Stimulated activated CD8-positive, alpha-beta memory T cell treated with anti-CD3 and anti-CD28 coated beads, Interleukin-12 subunit alpha, Interleukin-12 subunit beta, amount 100 ng/mL, for 4 hours (primary cell): ENCODE measurements around the gene CHRNA3.
A peak's percentile ranks its signal among the peaks of the same experiment; 100 is the strongest.
"Not testable (repeated sequence)": the region's sequence is repeated elsewhere in the genome, so short reads cannot be mapped to it uniquely, and the experiment has no call there.

Source experiments
- DNase-seq: peaks from one replicate; pipeline ENCODE4 v3.0.0-alpha.2; 2020; ENCODE audit warnings: low read depth

CHRNA3 gene

DNA sequence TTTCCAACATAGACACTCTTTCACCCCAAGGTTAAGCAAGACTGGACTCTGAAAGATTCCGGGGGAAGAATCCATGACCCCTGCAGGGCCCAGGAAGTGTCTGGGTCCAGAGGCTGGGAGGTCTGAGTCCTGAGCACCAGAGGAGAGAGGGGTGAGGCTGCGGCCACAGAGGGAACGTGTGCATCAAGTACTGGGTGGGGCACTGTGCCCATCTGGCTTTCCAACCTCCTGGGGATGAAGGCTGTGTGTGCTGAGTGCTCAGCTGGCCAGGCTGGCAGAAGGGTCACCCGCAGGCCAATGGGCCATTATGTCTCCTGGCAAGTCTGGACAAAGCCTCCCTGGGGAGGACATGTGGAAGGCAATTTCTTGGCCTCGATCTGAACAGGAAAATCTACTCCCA, 3.3 kb downstream of the CHRNA3 start:
- DNase-seq = no peak

DNA sequence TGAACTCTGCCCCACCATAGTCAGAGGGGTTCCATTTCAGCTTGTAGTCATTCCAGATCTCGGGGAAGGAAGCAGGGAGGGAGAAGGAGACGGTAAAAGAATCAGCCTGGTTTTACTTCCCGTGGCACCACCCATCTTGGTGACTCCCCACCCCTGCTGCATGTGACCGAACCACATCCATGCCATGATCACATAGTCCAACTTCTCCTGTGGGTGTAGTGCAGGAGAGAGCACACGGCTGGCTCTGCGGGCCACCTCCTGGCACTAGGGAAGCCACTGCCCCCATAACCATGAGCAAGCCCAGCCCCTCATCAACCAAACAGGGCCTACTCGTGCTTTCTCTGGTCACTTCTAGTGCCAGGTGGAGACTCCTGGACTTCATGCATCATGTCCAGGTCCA, 3.7 kb downstream of the CHRNA3 start:
- no peak for DNase-seq

DNA sequence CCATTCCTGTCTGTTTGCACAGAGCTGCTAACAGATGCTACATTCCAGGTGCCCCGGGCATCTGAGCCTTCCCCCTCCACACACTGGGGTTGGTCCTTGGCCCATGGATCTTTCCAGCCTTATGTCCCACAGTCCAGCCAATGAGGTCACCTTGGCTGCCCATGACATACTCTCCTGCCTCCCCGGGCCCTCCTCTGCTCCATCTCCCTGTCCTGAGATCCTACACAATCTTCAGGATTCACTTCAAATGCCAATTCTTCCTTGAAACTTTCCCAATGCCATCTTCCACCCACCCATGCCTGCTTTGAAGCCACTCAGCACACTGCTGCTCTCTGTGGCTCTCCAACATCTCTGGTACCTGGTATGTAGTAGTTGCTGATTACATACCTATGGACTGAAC, 4.3 kb downstream of the CHRNA3 start:
- DNase-seq = no peak

DNA sequence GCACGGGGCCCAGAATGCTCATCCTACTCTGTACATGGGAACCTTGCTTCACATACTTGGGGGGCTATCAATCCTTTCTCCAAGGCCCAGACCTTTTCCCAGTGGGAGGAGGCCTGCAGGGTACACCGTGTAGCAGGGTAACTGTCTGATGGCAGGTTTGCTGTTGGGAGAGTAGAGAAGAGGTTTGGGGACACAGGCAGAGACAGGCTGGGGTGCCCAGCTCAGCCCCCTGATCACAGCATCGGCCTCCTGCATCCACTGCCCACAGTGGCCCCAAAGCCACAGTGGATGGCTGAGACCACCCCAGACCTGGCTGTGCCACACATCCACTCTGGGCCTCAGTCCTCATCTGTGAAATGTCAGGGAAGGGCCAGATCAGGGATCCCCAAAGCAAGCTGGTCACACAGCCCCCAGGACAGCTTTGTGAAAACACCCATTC, 5.6 kb downstream of the CHRNA3 start:
- DNase-seq = no peak

DNA sequence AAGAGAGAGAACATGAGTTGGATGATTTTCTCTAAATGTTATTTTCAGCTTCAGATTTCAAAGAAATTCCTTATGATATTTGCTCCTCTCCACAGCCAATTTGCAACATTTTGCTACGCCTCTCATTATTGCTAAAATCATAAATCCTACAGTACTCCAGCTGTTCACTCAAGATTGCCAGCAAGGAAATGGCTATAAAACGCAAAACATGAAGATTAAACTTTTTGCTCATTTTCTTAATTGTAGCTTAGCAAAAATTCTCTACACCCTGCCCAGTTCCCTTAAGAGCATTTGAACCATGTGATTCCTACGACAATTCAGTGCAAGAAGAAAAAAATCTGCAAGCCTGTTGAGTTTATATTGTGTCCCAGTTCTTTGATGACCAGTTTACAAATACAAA, 6.8 kb downstream of the CHRNA3 start:
- DNase-seq = no peak

DNA sequence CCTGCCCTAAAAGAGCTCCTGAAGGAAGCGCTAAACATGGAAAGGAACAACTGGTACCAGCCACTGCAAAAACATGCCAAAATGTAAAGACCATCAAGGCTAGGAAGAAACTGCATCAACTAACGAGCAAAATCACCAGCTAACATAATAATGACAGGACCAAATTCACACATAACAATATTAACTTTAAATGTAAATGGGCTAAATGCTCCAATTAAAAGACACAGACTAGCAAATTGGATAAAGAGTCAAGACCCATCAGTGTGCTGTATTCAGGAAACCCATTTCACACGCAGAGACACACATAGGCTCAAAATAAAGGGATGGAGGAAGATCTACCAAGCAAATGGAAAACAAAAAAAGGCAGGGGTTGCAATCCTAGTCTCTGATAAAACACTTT, 11.2 kb downstream of the CHRNA3 start:
- DNase-seq = not testable (repeated sequence)

DNA sequence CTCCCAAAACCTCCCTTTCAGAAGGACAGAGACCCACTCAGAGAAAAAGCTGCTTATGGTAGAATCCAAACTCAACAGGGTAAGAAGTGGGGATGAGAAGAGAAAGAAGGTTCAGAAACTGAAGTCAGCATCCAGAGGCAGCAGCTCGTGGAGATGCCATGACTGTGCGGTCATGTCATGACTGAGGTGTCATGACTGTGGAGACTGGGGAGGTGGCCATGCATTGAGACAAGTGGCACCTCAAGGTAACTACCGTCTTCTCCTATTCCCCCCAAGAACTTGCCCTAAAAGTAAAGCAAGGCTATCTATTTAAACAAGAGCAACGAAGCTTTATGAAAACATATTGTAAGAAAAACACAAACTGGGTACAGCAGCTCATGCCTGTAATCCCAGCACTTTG, 15.1 kb downstream of the CHRNA3 start:
- DNase-seq = no peak

DNA sequence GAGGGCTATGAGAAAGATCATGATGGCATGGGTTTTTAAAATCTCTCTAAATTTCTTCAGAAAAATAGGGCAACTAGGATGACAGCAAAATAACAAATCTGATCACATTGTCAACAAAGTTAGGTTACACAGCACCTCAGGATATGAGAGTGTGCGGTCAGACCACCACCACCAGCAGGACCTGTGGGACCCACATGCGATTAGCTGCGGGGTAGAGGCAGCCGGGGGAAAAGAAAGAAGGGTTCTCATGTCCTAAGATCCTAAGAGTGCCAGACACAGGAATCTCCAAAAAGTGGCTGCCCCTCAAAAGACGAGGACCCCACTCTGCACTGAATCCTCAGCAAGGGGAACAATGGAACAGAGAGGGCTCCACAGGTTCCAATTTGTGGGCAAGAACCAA, 15.6 kb downstream of the CHRNA3 start:
- no peak for DNase-seq

DNA sequence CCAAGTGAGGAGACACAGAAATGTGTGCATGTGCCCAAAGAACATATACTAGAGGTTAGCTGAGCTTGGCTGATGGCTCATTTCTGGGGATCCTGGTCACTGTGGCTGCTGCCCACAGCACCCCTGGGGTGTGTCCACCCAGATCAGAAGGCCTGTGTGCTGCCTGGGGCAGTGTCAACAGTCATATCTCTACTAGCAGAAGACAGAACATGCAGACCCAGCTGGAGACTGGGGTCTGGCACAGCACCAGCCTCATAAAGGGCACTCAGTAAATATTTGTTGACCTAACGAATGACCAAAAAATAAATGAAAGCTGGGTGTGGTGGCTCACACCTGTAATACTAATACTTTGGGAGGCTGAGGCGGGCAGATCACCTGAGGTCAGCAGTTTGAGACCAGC, 16.4 kb downstream of the CHRNA3 start:
- no peak for DNase-seq

DNA sequence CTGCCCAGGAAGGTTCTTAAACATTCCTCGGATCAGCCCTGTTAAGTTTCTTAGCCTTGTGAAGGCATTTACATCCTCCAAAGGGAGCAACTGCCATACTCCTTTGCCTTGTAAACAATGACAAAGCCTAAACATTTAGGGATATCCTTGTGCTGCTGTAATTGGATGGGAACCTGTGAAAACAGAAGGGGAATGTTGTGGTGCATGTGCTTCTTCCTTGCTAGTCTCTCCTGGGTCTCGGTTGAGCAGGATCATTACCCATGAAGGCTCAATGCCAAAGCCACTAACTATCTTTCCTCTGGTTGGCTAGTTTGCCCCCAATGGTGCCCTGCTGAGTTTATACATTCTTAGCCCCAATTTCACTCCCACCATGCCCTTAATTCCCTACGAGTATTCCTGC, 17.3 kb downstream of the CHRNA3 start:
- DNase-seq = no peak

DNA sequence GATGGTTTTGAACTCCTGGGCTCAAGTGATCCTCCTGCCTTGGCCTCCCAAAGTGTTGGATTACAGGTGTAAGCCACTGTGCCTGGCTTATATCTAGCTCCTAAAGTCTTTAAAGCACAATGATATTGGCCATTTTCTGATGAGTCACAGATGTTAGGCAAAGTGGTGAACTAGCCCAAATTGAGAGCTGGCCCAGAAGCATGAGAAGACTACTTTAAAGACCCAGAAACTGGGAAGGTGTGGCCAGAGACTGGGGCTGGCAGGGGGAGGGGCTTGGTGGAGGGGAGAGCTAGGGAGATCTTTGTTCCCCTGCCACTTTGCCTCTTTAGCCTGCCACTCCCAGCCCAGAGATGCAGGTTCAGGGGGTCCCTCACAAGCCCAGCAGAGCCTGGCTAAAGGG, 21.6 kb downstream of the CHRNA3 start:
- DNase-seq = no peak

DNA sequence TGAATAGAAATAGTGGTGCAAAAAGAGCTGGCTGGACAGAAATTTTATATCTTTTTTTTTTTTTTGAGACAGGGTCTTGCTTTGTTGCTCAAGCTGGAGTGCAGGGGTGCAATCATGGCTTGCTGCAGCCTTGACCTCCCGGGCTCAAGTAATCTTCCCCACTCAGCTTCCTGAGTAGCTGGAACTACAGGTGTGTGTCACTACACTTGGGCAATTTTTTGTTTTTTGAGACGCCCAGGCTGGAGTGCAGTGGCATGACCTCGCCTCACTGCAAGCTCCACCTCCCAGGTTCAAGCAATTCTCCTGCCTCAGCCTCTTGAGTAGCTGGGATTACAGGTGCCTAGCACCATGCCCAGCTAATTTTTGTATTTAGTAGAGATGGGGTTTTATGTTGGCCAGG, 22.4 kb downstream of the CHRNA3 start:
- no peak for DNase-seq

DNA sequence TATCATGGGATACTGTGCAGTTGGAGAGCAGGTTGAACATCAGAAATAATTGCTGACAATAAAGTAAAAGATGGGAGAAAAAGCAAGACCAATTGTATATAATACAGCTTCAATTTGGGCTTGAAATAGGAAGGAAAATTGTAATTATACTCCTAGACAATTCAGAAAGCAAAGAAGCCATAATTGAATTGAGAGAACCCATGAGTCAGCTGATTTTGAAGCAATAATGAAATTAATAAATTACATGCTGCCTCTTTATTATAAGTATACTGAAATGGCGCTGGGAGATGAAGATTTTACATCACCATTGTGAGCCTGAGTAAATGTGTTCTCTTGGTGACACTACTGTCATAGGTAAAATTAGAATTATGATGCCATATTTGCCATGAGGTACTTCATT, 23.2 kb downstream of the CHRNA3 start:
- DNase-seq = no peak

DNA sequence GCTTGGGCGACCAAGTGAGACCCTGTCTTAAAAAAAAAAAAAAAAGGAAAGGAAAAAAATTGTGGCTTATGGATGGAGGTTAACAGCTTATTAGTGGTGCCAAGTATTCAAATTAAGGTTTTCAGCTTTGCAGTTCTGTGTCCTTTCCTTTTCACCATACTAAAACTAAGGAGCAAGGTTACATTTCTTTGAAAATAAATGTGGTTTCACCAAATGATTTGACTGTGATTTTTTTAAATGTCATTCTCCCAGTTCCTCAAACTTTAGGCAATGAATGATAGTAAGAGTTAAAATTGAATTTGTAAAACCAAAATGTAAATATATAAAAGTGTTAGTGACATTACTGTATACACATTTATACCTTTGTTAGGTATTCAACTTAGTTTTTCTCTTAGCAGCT, 45.9 kb downstream of the CHRNA3 start:
- no peak for DNase-seq

DNA sequence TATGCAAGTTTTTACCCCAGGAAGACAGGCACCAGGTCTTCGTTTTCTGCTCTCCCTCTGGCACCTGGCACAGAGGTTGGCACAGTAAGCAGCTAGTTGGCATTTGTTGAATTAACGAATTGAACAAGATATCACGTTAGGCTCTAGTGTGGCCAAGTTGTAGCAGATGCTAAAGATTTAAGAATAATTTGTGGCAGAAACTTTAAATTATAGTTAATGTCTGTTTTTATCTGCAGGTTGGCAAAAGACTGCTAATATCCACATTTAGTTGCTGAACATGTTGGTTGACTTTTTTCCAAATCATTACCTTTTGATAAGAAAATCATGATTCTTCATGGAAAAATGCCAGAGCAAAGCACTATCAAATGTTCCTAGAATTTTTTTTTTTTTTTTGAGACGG, 47.4 kb downstream of the CHRNA3 start:
- DNase-seq = no peak

DNA sequence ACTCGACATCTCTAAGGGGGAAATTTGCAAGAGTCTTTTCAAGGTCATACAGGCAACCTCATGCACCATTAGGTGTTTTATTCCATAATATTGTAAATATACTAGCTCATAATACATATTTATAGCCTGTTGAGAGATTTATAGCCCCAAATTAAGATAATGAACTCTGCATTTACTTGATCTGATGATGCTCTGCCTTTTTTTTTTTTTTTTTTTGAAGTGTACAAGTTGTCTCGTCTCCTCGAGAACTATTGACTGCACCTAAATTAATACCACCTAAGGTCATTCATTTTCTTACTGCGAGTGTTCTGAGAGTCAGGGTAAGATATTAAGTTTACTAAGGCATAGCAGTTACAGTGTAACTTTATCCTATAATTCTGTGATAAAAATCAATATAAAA, 49.4 kb downstream of the CHRNA3 start:
- DNase-seq = no peak

DNA sequence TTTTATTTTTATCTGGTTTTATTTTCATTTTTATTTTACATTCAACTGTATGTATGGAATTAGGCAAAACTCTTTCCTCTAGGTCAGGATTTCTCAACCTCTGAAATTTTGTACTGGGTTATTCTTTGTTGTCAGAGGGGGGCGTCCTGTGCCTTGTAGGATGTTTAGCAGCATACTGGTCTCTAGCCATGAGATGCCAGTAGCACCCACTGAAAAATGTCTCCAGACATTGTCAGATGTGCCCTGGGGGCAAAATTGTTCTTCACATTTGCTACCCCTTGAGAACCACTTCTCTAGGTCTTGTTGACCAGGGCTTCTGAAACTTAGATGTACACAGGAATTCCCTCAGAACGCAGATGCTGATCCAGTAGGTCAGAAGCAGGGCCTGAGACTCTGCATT, 50.1 kb downstream of the CHRNA3 start:
- DNase-seq = no peak

DNA sequence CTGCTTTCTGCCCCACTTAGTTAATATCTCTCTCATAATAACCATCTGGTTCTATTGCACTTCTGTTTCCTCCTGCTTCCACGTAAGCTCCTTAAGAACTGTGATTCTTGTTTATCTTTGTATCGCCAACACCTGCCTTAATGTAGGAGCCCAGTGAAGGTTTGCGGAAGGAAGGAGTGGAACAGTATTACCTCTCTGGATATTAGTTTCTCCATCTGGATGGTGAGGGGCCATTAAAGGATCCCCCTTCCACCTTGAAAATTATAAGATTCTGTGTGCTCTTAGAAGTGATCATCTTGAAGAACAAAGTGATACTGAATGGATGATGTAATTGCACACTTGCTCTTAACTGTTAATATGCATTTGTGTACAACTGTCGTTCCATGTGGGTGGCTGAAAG, 53.3 kb downstream of the CHRNA3 start:
- DNase-seq = no peak

DNA sequence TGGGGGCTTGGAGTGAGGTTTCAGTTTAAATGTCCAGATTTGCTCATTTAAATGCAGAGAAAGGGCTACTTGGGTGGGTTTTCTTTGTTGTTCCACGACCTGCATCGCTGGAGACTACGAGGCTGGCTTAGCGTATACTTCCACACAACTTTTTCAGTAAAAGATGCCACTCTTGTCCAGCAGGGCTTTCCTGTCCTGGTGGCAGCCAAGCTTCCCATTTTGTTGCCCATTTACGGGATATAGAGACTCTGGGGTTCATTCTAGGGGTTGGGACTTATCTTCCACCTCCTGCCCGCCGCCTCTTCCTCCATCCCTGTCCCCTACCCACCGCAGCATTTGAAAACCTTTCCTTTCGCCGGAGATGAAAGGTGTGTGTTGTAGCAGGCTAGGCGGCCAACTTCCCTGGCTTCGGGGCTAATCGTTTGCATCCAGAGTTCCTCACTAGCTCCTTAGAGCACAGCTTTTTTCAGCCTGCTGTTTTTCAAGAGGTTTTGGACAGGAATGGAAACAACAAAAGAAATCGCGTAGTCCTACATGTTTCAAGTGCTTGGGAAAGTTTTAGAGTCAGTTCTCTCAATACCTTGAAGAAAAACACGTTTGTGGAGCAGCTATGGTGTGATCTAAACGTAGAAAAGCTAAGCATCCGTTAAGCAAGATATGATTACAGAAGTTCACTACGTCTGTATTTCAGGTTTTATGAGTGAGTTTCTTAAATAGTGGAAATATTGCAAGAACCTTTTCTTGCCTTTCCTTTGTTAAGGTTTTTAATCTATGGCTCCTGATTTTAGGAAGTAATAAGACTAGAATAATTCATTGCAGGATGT, 54.6 kb downstream of the CHRNA3 start:
- no peak for DNase-seq

DNA sequence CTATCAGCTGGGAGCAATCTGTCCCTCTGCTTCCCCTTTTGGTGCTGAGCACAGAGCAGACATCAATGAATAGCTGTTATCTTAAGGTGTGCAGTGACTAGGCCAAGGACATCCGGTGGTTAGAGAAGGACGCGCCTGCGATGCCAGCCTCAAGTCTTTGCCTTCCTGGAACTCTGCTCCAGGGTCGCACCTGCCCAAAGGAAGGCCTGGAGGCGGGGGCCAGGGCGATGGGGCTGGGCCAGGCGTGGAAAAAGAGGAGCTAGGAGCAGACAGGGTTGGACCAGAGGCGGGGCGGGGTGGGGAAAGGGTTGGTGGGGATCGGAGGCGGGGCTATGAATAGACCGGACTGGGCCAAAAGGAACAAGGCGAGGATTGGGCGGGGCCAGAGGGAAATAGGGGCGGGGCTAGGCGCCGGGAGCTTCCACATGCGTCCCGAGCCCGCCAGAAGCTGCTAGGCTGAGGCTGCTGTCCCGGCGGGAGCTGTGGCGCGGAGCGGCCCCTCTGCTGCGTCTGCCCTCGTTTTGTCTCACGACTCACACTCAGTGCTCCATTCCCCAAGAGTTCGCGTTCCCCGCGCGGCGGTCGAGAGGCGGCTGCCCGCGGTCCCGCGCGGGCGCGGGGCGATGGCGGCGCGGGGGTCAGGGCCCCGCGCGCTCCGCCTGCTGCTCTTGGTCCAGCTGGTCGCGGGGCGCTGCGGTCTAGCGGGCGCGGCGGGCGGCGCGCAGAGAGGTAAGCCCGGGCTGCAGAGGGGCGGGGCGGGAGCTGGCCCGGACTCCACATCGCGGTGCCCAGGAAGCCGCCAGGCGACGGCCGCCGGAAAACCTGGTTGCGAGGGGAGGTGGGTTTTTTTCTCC, 55.5 kb downstream of the CHRNA3 start, which contains the start of gene CHRNA5:
CHRNA5 (plus strand) TSS at position 424 of the 854 bp plus-strand sequence; CDS start at position 624, 200 bp downstream.
- DNase-seq = peak; percentile 59

DNA sequence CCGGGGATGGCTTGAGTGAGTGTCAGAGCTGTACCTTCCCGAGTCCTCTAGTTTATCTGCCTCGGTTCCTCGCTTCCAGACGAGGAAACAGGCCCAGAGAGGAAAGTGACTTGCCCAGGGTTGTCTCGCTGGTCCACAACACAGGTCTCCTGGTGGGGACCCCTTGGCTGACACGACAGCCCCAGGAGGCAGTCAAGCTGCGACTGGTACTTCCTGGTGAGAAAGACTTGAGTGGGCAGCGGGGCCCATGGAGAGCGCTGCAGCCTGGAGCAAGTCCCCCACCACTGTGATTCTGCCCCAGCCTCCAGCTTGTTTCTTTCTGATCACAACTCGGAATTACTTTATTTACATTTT, 56.1 kb downstream of the CHRNA3 start:
- DNase-seq = no peak

DNA sequence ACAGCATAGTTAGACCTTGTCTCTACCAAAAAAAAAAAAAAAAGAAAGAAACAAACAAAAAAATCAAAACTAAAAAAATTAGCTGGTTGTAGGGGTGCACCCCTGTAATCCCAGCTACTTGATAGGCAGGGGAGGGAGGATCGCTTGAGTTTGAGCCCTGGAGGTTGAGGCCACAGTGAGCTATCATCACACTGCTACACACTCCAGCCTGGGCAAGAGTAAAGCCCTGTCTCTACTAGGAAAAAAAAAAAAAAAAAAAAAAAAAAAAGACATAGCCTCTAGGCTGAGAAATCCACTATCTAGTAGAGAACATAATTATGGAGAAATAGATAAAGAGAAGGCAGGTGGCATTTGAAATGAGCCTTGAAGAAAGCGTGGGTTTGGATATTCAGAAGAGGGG, 57.7 kb downstream of the CHRNA3 start:
- DNase-seq = no peak

DNA sequence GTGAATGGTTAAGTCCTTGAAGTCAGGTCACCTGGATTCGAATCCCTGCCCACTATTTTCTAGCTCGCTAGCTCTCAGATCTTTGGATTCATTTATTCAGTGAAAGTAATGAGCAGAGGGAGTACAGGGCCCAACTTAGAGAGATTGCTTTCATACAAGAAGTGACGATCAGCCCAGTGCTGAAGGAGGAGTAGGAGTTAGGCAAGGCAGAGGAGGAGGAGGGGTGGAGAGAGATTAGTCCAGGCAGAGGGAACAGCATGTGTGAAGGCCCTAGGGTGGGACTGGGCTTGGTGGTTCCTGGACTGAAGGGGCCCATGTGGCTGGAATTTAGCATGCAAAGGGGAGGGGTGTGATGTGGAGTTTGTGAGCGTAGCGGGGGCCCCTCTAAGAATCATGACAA, 59.3 kb downstream of the CHRNA3 start:
- DNase-seq = no peak
